ENCODE data around the gene FERMT2. TPM values are rescaled to one million over a fixed set of nuclear protein-coding genes. Genes with fewer than 3 reads are reported as not detected.

Gene FERMT2
- total and polyA plus RNA-seq, 2 donors (not counting 1 experiment from before 2014, with no cell fraction given): 0.05 TPM; not detected in 1

- Mint-ChIP-seq H3K4me3 (no peak overlapping the region), H3K27ac (no peak overlapping the region), H3K4me1 (no peaks in the 10 kb centered on the region), H3K27me3 (peaks cover 7% of the 10 kb centered on the region), H3K9me3 (ENCODE audit: insufficient read depth) (no peaks in the 10 kb centered on the region)
- WGBS (ENCODE audit: insufficient coverage): no CpG with 5 or more reads among the region's 3 CpGs
- Histone ChIP-seq H3K9ac (ENCODE audit: low read length) (no peak overlapping the region), H4K20me1 (ENCODE audit: control insufficient read depth, insufficient read depth, low read length, poor library complexity, severe bottlenecking) (no peaks in the 10 kb centered on the region), H3K79me2 (ENCODE audit: control insufficient read depth, insufficient read depth, low read length) (no peaks in the 10 kb centered on the region), H3K27me3 (replicated peaks in 1 of 4; ENCODE audit: control extremely low read depth in 1 of 4, control insufficient read depth in 3 of 4, insufficient read depth in 4 of 4, low read length in 3 of 4) (no peaks in the 10 kb centered on the region), H3K9me3 (ENCODE audit: control extremely low read depth in 1 of 3, control insufficient read depth in 2 of 3, insufficient read depth in 1 of 3, low read length in 2 of 3) (no peaks in the 10 kb centered on the region), H2AFZ (ENCODE audit: insufficient read depth, low read depth, low read length, poor library complexity, severe bottlenecking) (no peak overlapping the region), H3K4me1 (ENCODE audit: control insufficient read depth in 2 of 2, insufficient read depth in 2 of 2, low read length in 2 of 2) (no peaks in the 10 kb centered on the region), H3K36me3 (replicated peaks in 1 of 2; ENCODE audit: control extremely low read depth in 1 of 2, control insufficient read depth in 1 of 2, extremely low read depth in 1 of 2, insufficient read depth in 2 of 2, low read length in 1 of 2) (no peaks in the 10 kb centered on the region), H3K27ac (ENCODE audit: low read length in 2 of 2) (no peak overlapping the region), H3K4me2 (replicated peaks; ENCODE audit: low read depth, low read length, poor library complexity, severe bottlenecking) (no peak overlapping the region), H3K4me3 (ENCODE audit: control extremely low read depth in 1 of 5, extremely low read depth in 1 of 5, insufficient read depth in 1 of 5, low read depth in 2 of 5, low read length in 4 of 5) (no peak overlapping the region)
- ChIA-PET CTCF (no interaction called here), POLR2A (no interaction called here)
- intact Hi-C loops (cut with micrococcal nuclease): no loop called here
- no peak for TF ChIP-seq CTCF (IDR thresholded peaks at IDR 0.05)
- TF ChIP-seq EZH2 (IDR thresholded peaks at IDR 0.05; ENCODE audit: borderline replicate concordance, insufficient read depth, low read depth, low read length, poor library complexity, severe bottlenecking): no peak
- no peak for ATAC-seq (ENCODE audit: low read depth)
- no peak for DNase-seq
These were observed 72.4 kb downstream of the FERMT2 start for GRCh38 chr14:52878469-52878868.

GRCh38 chr14:52877628-52878027 lies 73.2 kb downstream of the FERMT2 start:
- no peaks in the 10 kb centered on the region for H3K36me3 ChIP-seq (replicated peaks in 1 of 2; ENCODE audit: control extremely low read depth in 1 of 2, control insufficient read depth in 1 of 2, extremely low read depth in 1 of 2, insufficient read depth in 2 of 2, low read length in 1 of 2)

More at GRCh38 chr14:52877628-52878027, 73.2 kb downstream of the FERMT2 start:
- Histone ChIP-seq H3K4me1 (ENCODE audit: control insufficient read depth in 2 of 2, insufficient read depth in 2 of 2, low read length in 2 of 2) (no peaks in the 10 kb centered on the region), H3K79me2 (ENCODE audit: control insufficient read depth, insufficient read depth, low read length) (no peaks in the 10 kb centered on the region), H3K9ac (ENCODE audit: low read length) (no peak overlapping the region), H3K9me3 (ENCODE audit: control extremely low read depth in 1 of 3, control insufficient read depth in 2 of 3, insufficient read depth in 1 of 3, low read length in 2 of 3) (no peaks in the 10 kb centered on the region), H2AFZ (ENCODE audit: insufficient read depth, low read depth, low read length, poor library complexity, severe bottlenecking) (no peak overlapping the region), H3K27me3 (replicated peaks in 1 of 4; ENCODE audit: control extremely low read depth in 1 of 4, control insufficient read depth in 3 of 4, insufficient read depth in 4 of 4, low read length in 3 of 4) (no peaks in the 10 kb centered on the region), H3K4me3 (ENCODE audit: control extremely low read depth in 1 of 5, extremely low read depth in 1 of 5, insufficient read depth in 1 of 5, low read depth in 2 of 5, low read length in 4 of 5) (no peak overlapping the region), H3K4me2 (replicated peaks; ENCODE audit: low read depth, low read length, poor library complexity, severe bottlenecking) (no peak overlapping the region), H4K20me1 (ENCODE audit: control insufficient read depth, insufficient read depth, low read length, poor library complexity, severe bottlenecking) (no peaks in the 10 kb centered on the region), H3K27ac (ENCODE audit: low read length in 2 of 2) (no peak overlapping the region)
- Mint-ChIP-seq H3K4me1 (no peaks in the 10 kb centered on the region), H3K4me3 (no peak overlapping the region), H3K9me3 (ENCODE audit: insufficient read depth) (no peaks in the 10 kb centered on the region), H3K27me3 (peaks cover 7% of the 10 kb centered on the region), H3K27ac (no peak overlapping the region)
- ATAC-seq (ENCODE audit: low read depth): no peak
- DNase-seq: no peak
- CTCF ChIA-PET: no interaction called here
- POLR2A ChIA-PET: no interaction called here
- TF ChIP-seq CTCF (IDR thresholded peaks at IDR 0.05) (no peak), EZH2 (IDR thresholded peaks at IDR 0.05; ENCODE audit: borderline replicate concordance, insufficient read depth, low read depth, low read length, poor library complexity, severe bottlenecking) (no peak)
- WGBS (ENCODE audit: insufficient coverage): no CpG with 5 or more reads among the region's 2 CpGs
- intact Hi-C loops (cut with micrococcal nuclease): no loop called here

Data from B cell (primary cell).